Measurements from ENCODE around the gene C17orf67.

Gene C17orf67, protein sequence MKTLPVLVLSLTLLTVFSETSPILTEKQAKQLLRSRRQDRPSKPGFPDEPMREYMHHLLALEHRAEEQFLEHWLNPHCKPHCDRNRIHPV
- 9.6 reads per million, percentile 31 among the genes with 10 or more reads in this experiment for total RNA-seq

DNA sequence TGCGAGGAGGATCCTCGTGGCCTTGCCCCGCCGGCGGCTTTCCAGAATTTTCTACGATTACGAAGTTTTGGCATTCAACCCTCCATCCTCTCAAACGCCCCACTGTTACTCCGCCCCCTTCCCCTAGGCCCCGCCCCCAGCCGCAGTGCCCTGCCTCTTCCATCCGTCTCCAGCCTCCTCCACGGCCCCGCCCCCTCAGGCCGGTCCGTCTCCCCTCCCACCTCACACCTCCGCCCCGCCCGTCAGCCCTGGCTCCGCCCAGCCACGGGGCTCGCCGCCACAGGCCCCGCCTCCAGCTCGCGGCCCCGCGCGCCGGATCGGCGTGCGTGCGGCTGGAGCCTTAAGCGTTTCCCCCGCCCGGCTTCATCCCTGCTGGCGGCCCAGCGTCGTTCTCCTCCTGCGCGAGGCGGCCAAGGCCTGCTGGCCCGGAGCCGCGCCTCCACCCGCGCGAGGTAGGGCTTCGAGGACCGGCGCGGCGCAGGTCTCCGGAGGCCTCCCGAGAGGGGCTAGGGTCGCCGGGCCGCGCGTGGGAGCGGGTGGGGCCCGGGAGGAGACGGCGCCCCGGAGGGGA is at the start of gene C17orf67, which contains the start of gene DGKE:
Gene C17orf67 (minus strand): TSS at position 112 of the 571 bp plus-strand sequence. CDS start 18,110 bp downstream, outside the sequence.
Gene DGKE (plus strand): TSS at position 343 of the 571 bp plus-strand sequence. CDS start 645 bp downstream, outside the sequence.
- peak; percentile 98 for DNase-seq

DNA sequence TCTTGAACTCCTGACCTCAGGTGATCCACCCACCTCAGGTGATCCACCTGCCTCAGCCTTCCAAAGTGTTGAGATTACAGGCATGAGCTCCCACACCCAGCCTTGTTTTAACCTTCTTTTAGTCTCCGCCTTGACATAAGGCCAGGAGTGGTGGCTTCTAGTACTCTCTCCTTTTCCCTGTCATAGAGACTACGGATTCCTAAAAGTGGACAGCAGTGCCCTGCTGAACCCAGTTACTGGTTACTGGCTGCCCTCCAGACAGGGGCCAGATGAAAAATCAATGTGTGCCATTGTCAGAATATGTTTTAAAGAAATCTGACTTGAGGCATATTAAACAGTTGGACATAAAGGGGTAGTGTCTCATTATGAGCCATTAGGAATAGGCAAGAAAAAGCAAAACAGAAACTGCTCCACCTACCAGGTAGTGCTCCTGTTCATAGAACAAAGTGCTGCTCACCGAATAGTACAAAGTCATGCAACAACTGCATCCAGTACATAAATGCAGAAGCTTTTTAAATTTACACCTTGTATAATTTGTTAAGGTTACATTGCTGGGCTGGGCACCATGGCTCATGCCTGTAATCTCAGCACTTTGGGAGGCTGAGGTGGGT is 48.1 kb upstream of the C17orf67 start:
- DNase-seq = no peak

DNA sequence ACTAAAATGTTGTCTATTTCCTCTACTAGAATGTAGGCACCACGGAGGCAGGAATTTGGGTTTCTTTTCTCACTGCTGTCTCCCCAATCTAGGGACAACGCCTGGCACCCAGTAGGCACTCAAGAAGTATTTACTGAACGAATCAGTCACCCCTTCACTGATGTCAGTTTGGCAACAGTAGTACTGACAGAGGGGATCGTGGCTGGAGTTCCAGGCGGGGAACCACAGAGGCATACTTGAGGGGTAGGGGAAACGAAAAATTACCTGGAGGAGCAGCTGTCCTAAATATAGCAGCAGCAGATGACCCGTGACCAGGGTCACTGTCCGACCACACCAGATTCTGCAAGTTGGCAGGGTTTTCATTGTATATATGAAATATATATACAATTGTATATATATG is 46.9 kb upstream of the C17orf67 start:
- no peak for DNase-seq

- no peak for DNase-seq
These were observed 46.4 kb upstream of the C17orf67 start for GRCh38 chr17:56880133-56880532.

DNA sequence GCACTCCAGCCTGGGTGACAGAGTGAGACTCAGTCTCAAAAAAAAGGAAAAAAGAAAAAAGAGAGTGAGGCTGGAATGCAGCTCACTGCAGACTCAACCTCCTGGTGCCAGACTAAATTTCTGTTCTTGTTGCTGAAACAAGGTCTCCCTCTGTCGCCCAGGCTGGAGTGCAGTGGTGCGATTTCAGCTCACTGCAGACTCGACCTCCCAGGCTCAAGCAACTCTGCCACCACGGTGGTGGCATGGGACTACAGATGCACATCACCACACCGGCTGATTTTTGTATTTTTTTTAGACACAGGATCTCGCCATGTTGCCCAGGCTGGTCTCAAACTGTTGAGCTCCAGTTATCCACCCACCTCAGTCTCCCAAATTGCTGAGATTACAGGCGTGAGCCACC is 45.6 kb upstream of the C17orf67 start:
- no peak for DNase-seq

DNA sequence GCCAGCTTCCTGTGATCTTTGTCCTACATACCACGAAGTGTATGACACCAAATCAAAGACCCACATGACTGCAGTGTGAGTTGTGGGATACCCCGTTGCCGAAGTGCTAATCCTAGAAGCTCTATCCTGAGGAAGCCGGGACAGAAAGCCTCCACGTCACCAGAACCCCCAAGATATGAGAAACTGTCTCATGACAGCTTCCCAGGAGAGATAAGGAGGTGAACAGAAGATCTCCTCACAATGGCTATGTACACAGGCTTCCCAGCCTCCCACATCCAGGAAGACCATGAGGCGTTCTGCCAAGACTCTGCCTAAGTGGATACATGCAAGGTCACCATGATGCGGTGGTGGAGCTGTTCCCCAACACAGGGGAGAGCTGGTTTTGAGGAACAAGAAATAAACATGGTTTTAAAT is 43.1 kb upstream of the C17orf67 start:
- DNase-seq = no peak

DNA sequence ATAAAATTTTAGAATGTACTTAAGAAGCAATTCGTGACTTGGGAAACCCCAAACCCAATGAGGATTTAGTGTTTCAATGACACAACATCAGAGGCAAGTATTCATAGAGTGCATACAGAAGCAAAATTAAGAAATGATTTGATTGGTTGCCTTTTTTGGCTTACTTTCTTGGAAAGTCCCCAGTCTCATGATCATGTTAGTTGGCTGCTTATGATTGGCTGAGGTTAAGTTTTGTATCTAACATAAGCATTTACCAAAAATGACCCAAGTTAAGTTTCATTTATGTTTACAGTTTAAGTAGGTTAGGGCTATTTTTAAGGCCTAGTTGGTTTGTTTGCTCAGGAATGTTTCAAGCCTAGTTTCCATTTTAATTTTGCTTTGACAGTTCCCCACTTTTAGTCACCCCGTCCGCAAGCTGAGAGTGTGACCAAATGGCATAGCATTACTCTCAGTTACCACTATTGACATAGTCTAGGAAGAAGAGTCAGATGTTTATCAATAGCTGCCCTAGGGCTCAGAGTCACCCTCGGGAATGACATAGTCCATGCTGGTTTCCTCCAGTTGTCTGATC is 36.4 kb upstream of the C17orf67 start:
- no peak for DNase-seq

DNA sequence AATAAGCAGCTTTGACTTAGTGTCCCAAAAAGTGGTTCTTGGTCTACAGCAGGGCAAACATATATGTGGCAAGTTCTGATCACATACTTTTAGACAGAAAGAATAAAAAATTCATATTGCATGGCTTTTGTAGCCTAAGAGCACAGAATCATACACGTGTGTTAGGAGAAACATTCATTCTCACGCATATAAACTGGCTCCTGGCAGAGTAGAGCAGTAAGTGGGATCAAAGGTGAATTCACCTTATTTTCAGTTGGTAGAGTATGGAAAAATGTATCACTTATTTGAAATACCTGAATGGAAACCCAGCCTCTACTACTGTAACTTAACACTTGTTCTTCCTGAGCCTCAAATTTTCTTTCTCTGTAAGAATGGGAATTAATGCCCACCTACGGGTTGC is 35.0 kb upstream of the C17orf67 start:
- DNase-seq = no peak

GRCh38 chr17:56867948-56868376 is 34.2 kb upstream of the C17orf67 start:
- DNase-seq = no peak

DNA sequence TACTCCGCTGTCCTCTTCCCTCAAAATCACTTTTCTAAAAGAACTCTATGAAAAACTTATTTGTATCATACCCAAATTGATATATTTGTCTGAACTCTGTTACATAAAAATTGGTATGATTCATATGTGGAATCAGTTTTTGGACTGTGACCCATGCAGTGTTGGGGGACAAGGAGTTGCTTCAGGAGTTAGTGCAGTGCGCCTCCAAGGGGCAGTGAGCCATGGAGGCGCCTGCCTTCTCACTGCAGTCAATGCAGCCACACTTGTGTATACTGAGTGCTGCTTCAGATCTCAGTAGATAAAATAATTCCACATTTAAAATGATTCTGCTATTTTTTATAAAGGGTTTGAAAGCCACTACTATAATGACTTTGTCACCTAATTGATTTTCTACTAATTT is 32.8 kb upstream of the C17orf67 start:
- DNase-seq = no peak

DNA sequence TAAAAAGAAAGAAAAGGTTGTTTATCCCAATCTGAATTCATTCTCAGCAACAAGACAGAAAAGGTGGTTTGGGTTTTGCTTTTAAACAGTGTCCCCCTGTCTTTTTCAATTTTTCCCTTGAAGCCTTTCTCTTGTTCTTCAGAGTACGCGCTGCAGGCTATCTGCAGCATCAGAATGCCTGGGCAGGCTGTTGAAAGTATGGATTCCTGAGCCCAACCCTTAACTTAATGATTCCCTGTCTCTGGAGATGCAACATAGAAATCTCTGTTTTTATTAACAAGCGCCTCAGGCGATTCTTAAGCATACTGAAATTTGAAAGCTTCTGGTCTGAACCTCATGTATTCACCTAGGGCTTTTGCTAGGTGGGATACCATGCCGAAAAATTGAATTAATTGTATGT is 32.4 kb upstream of the C17orf67 start:
- DNase-seq = no peak

- no peak for DNase-seq
These were observed 30.3 kb upstream of the C17orf67 start for GRCh38 chr17:56863974-56864373.

- no peak for DNase-seq
These were observed 28.2 kb upstream of the C17orf67 start for GRCh38 chr17:56861899-56862298.

- DNase-seq = no peak
These were observed 17.3 kb upstream of the C17orf67 start for GRCh38 chr17:56851008-56851407.

DNA sequence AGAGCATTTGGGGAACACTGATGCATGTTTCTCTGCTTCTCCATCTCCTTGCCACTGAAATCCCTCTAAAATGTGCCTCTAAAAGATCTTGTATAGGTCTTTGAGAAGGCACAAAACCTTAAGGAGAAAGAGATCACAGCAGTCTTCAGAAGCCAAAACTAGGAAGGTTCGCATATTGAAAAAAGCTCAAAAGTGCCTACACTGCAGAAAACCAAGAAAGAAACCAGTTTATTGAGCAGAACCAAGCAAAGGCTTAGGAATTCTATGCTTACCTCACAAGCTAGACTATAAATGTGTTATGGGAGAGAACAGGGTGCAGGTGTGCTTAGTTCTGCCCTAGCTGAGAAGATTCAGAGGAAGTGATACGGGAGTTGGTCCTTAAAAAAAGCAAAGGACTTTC is 16.9 kb upstream of the C17orf67 start:
- DNase-seq = no peak

DNA sequence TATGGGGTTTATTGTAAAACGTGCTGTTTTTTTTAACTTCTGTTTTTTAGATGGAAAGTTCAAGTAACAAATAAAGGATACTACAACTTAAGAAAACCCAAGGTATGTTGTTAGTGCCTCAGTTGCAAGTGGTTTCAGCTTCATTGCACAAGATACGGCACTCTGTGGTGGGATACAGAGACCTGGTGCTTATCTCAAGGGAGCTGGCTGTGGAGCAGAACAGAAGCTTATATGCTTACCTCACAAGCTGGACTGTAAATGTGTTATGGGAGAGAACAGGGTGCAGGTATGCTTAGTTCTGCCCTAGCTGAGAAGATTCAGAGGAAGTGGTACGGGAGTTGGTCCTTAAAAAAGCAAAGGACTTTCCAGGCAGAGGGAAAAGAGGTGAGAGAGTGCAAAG is 15.4 kb upstream of the C17orf67 start:
- no peak for DNase-seq

GRCh38 chr17:56847106-56847505 is 13.4 kb upstream of the C17orf67 start:
- DNase-seq = no peak

DNA sequence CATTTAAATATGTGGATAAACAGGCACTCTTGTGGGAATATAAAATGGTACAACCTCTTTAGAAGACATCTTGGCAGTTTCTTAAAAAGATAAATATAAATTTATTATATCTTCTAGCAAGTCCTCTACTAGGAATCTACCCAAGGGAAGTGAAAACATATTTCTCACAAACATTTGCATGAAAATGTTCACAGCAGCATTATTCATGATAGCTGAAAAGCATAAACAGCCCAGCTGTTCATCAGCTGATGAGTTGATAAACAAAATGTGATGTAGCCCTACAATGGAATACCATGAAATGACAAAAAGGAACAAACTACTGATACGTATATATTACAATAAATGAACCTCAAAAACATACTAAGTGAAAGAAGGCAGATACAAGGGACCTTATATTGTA is 12.2 kb upstream of the C17orf67 start:
- no peak for DNase-seq

- no peak for DNase-seq
These were observed 8.9 kb upstream of the C17orf67 start for GRCh38 chr17:56842577-56842976.

DNA sequence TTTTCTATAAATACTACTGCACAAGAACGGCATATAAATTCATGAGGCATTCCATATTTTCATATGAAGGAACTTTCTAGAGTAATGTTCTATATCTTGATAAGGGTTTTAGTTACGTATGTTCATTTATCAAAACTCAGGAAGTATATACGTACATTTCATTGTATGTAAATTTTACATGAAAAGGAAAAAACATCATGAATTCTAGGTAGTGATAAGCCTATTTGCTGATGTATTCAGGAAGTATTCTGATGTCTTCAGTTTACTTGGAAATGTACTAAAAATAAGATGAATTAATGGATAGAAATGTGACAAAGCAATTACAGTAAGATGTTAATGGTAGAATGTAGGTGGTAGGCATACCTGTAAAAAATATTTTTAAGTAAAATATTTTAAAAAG is 5.0 kb upstream of the C17orf67 start:
- no peak for DNase-seq

- no peak for DNase-seq
These were observed 1.5 kb upstream of the C17orf67 start for GRCh38 chr17:56835264-56835585.

GRCh38 chr17:56834380-56835263 is 902 bp upstream of the C17orf67 start:
- DNase-seq = peak; percentile 66

Data from effector CD4-positive, alpha-beta T cell (primary cell).